ENCODE measurements around the gene CCDC3.

Gene CCDC3

DNA sequence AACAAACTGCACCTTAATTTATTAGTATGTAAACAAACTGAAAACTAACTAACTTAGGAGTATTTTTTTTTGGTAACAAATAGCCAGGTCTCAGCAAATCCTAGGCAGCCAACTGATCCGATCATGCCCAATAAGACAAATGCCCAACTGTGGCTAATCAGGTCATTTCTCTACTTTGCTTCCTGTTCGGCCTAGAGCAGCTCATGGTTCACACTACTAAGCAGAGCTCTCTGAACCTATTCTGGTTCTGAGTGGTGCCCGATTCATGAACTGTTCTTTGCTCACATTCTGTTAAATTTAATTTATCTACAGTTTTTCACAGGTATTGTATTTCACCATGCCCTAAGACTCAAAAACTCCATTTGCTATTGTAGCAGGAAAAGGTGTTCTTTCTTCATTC lies 55.1 kb downstream of the CCDC3 start:
- H3K27me3 ChIP-seq (ENCODE audit: insufficient read depth, poor library complexity, severe bottlenecking) = no peaks in the 10 kb centered on the region
- H3K27ac ChIP-seq (ENCODE audit: poor library complexity, severe bottlenecking) = no peak overlapping the region
- H3K4me3 ChIP-seq (ENCODE audit: severe bottlenecking) = no peak overlapping the region
- DNase-seq (ENCODE audit: low spot score) = no peak
- peaks cover 4% of the 10 kb centered on the region for H3K4me1 ChIP-seq (ENCODE audit: insufficient read depth, poor library complexity, severe bottlenecking)
- H3K36me3 ChIP-seq (ENCODE audit: low read depth) = no peaks in the 10 kb centered on the region
- ATAC-seq (ENCODE audit: low read depth) = no peak
- H3K9me3 ChIP-seq (ENCODE audit: severe bottlenecking) = no peaks in the 10 kb centered on the region
- TF ChIP-seq, protein P1, sequence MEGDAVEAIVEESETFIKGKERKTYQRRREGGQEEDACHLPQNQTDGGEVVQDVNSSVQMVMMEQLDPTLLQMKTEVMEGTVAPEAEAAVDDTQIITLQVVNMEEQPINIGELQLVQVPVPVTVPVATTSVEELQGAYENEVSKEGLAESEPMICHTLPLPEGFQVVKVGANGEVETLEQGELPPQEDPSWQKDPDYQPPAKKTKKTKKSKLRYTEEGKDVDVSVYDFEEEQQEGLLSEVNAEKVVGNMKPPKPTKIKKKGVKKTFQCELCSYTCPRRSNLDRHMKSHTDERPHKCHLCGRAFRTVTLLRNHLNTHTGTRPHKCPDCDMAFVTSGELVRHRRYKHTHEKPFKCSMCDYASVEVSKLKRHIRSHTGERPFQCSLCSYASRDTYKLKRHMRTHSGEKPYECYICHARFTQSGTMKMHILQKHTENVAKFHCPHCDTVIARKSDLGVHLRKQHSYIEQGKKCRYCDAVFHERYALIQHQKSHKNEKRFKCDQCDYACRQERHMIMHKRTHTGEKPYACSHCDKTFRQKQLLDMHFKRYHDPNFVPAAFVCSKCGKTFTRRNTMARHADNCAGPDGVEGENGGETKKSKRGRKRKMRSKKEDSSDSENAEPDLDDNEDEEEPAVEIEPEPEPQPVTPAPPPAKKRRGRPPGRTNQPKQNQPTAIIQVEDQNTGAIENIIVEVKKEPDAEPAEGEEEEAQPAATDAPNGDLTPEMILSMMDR (IDR thresholded peaks at IDR 0.05; ENCODE audit: poor library complexity, severe bottlenecking) = no peak

DNA sequence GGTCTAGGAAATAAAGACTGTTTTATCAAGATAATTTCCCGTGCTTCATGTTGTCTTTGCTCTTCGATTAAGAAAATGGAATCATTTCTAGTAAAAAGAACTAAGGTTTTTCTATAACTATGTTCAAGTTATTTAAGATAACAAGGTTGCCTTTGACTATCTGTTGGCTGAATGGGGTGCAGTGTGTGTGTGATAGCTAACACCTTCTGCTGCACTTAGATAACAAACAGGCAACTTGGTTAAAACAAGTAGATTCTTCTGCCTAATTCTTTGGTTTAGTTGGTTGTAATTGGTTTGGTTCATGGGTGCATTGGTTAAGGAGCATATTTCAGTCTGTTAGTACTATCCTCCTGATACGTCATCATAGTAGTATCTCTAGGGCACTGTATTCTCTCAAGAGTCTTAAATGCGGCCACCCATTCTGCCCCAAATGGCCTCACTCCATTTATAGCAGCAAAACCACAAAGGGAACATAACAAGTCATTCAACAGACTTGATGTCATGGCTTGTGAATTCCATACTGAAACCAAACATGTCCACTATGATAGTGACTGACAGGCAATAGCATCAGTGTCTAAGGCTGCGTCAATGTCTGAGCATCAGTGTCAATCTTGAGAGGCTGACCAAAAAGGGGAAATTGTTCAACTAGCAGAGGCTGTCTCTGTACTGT lies 55.7 kb downstream of the CCDC3 start:
- DNase-seq (ENCODE audit: low spot score) = no peak

DNA sequence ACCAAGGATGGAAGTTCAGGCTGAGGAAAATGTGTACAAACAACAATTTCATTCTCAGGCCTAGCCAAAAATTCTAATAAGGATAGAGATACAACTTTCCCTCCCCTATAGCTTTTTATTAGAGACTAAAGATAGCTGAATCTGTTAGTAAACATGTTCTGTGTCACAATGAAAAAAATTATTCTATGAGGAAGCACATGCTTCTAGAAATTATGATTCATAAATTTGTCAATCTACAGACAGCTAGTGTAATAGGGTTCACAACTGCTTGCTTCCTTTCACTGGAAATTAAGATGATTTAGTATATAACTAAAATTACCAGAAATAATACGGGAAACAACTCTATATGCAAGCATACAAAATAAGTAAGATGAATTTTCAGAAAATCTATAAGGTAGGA lies 56.6 kb downstream of the CCDC3 start:
- Histone ChIP-seq H3K4me3 (ENCODE audit: severe bottlenecking) (no peak overlapping the region), H3K4me1 (ENCODE audit: insufficient read depth, poor library complexity, severe bottlenecking) (no peaks in the 10 kb centered on the region), H3K27ac (ENCODE audit: poor library complexity, severe bottlenecking) (no peak overlapping the region), H3K9me3 (ENCODE audit: severe bottlenecking) (no peaks in the 10 kb centered on the region), H3K27me3 (ENCODE audit: insufficient read depth, poor library complexity, severe bottlenecking) (no peaks in the 10 kb centered on the region), H3K36me3 (ENCODE audit: low read depth) (no peaks in the 10 kb centered on the region)
- ATAC-seq (ENCODE audit: low read depth) (no peak), DNase-seq (ENCODE audit: low spot score) (no peak)
- TF ChIP-seq, protein P1 (IDR thresholded peaks at IDR 0.05; ENCODE audit: poor library complexity, severe bottlenecking) = no peak

More for the DNA sequence above, 55.7 kb downstream of the CCDC3 start:
- Histone ChIP-seq H3K9me3 (ENCODE audit: severe bottlenecking) (no peaks in the 10 kb centered on the region), H3K4me1 (ENCODE audit: insufficient read depth, poor library complexity, severe bottlenecking) (peaks cover 4% of the 10 kb centered on the region), H3K36me3 (ENCODE audit: low read depth) (no peaks in the 10 kb centered on the region), H3K27me3 (ENCODE audit: insufficient read depth, poor library complexity, severe bottlenecking) (no peaks in the 10 kb centered on the region), H3K27ac (ENCODE audit: poor library complexity, severe bottlenecking) (no peak overlapping the region), H3K4me3 (ENCODE audit: severe bottlenecking) (no peak overlapping the region)
- TF ChIP-seq, protein P1 (IDR thresholded peaks at IDR 0.05; ENCODE audit: poor library complexity, severe bottlenecking) = no peak
- ATAC-seq (ENCODE audit: low read depth) = no peak

DNA sequence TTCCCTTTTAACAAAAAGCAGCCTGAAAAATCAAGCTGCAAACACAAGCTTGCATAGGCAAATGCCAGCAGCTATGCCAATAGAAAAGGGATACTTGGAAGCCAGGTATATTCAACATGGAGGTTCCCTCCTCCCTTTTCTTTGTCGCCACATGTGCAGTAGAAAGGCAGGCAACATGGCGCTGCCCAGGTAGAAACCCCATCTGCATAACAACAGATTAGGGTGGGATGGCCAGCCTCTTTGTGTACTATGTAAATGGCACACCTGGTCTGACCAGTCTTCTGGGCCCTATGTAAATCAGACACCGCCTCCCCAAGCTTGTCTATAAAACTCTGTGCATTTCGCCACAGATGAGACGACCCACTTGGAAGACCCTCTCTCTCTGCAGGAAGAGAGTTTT lies 58.1 kb downstream of the CCDC3 start:
- Histone ChIP-seq H3K9me3 (ENCODE audit: severe bottlenecking) (no peaks in the 10 kb centered on the region), H3K4me3 (ENCODE audit: severe bottlenecking) (no peak overlapping the region), H3K36me3 (ENCODE audit: low read depth) (no peaks in the 10 kb centered on the region), H3K27ac (ENCODE audit: poor library complexity, severe bottlenecking) (no peak overlapping the region), H3K27me3 (ENCODE audit: insufficient read depth, poor library complexity, severe bottlenecking) (no peaks in the 10 kb centered on the region), H3K4me1 (ENCODE audit: insufficient read depth, poor library complexity, severe bottlenecking) (no peaks in the 10 kb centered on the region)
- no peak for ATAC-seq (ENCODE audit: low read depth)
- no peak for DNase-seq (ENCODE audit: low spot score)
- TF ChIP-seq, protein P1 (IDR thresholded peaks at IDR 0.05; ENCODE audit: poor library complexity, severe bottlenecking) = no peak

DNA sequence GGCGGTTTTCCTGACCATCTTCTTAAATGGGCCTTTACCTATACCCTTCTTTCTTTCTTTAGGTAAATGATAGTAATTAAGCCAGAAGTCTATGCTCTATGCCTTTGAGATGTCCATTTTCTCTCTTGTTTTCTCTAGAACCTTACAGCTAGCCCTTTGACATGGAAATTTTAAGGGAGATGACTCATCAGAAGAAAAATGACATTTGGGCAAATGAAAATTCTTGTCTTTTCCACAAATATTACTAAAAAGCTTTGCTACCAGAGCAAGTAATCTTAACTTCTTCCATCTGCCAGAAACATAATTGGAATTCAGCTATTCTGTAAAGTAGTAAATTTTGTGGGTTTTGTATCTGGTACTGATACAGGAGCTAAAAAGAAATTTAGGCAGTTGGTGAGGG lies 59.5 kb downstream of the CCDC3 start:
- TF ChIP-seq, protein P1 (IDR thresholded peaks at IDR 0.05; ENCODE audit: poor library complexity, severe bottlenecking) = no peak
- no peaks in the 10 kb centered on the region for H3K27me3 ChIP-seq (ENCODE audit: insufficient read depth, poor library complexity, severe bottlenecking)
- peaks cover 8% of the 10 kb centered on the region for H3K4me1 ChIP-seq (ENCODE audit: insufficient read depth, poor library complexity, severe bottlenecking)
- H3K4me3 ChIP-seq (ENCODE audit: severe bottlenecking) = no peak overlapping the region
- no peak for DNase-seq (ENCODE audit: low spot score)
- no peak for ATAC-seq (ENCODE audit: low read depth)
- no peak overlapping the region for H3K27ac ChIP-seq (ENCODE audit: poor library complexity, severe bottlenecking)
- H3K36me3 ChIP-seq (ENCODE audit: low read depth) = no peaks in the 10 kb centered on the region
- no peaks in the 10 kb centered on the region for H3K9me3 ChIP-seq (ENCODE audit: severe bottlenecking)

Data from RWPE2 (cell line).